Activated CD4-positive, alpha-beta T cell treated with anti-CD3 and anti-CD28 coated beads, Interleukin-2, amount 50 U/mL, for 24 hours (primary cell): ENCODE measurements around the gene DAZAP1.

Experiments
- DNase-seq, 2 donors: peaks; one replicate each; pipeline ENCODE4 v3.0.0-alpha.2; 2020; ENCODE audit warnings: low read depth in 1 of 2, low spot score in 1 of 2

The DAZAP1 gene

DNA sequence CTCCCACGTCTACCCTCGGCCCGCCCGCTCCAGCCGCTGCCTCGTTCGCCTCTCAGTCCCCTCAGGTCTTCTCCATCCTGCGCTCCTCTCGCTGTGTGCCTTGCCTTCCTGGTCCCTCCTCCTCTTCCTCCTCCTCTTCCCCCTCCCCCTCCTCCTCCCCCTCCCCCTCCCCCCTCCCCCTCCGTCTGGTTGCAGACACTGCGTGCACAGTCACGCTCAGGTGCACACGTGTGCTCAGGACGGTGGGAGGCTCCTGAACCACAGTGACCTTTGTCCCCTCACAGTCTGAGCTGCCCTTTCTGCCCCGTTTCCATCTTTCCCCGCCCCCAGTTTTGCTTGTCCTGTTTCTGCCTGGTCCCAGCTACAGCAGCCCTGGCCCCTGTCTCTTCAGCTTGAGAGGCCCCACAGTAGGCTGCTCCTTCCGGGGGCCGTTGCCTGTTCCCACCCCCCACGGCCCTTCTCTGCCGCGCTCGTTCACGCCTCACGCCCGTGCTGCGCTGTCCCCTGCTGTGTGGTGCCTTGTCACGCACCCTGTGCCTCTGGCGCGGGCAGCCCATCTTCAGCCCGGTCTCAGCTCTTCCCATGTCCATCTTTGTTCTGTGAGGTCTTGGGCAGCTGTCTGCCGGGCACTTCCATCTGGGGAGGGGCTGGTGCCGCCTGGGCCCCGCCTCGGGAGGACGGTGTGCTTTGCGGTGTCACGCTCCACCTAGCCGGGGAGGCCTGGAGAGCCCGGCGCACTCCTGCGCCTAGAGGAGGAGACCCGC is 17.0 kb downstream of the DAZAP1 start:
- DNase-seq, result no peak

- DNase-seq, result no peak
Measured at GRCh38 chr19:1425102-1425837, 17.9 kb downstream of the DAZAP1 start.

- no peak for DNase-seq
Measured at GRCh38 chr19:1425902-1426301, 18.5 kb downstream of the DAZAP1 start.

- DNase-seq, result no peak
Measured at GRCh38 chr19:1426736-1427135, 19.4 kb downstream of the DAZAP1 start.

DNA sequence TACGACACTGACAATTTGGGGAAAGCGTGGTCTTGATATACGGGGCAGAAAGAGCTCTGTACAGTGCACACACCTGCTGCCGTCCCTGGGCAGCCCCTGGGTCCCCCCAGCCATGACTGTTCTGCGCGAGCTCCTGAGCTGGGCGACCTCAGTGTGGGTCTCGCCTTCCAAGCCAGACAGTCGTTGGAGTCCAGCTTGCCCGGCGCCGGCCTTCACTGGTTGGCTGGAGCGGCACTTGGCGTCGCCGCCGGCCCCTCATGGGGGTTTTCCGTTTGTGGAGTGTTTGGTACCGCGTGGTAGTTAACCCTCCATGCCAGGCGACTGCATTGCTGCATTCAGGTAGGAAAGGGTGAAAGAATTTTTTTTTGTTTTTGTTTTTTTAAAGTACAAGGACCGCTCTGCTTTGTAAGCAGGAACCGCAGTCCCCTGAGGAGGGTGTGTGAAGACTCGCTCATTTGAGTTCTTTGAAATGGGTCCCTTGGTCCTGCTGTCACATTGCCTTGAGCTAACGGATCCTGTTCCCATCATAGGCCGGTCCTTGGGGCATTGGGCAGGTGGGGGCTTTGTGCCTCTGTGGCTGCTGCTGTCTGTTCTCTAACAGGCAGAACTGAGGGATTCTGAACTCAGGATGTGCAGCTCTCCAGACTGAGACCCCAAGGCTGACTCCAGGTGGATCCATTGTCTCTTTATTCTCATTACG is 20.0 kb downstream of the DAZAP1 start:
- DNase-seq, result no peak

DNA sequence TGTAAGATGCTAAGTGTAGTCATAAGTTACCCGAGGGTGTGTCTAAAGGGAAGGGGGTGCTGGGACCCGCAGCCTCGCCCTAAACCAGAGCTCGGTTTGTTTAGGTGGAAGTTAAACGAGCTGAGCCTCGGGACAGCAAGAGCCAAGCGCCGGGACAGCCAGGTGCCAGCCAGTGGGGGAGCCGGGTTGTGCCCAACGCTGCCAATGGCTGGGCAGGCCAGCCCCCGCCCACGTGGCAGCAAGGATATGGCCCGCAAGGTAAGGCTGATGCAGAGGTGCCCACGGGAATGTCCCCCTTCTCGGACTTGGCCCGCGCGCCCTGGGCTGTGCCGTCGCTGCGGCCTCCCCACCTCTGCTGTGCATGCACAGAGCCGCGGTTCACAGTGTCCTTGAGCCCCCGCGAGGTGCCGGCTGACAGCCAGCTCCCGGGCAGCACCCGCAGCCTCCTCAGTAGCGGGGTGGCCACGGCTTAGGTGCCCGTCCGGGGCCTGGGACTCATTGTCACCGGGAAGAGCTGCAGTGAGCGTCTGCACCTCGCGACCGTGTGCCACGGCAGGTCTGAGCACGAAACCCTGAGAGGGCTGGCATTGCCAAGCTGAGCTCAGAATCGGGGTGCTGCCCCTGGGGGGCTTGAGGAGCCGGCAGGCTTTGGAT is 21.5 kb downstream of the DAZAP1 start:
- DNase-seq, result no peak

DNA sequence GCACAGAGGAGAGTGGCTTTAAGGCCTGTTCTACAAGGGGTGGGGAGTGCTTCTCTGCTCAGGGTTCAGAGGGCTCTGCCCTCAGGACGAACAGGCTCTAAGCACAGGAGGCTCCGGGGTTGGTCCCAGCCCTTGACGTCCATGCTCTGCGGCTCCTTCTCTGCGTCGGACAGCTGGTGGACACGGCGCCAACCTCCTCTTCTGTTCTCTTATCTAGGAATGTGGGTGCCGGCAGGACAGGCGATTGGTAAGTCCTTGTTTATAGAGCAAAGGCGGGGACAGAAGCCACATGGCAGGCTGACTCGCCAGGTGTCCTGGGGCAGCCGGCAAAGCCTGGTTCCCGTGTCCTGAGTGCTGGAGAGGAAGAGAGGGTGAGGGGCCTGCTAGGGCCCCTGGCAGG is 22.4 kb downstream of the DAZAP1 start:
- DNase-seq, result no peak

GRCh38 chr19:1430246-1430645 is 22.9 kb downstream of the DAZAP1 start:
- DNase-seq, result no peak

GRCh38 chr19:1431759-1432506 is 24.5 kb downstream of the DAZAP1 start:
- no peak for DNase-seq

GRCh38 chr19:1432507-1432887 is 25.1 kb downstream of the DAZAP1 start:
- DNase-seq, result no peak

DNA sequence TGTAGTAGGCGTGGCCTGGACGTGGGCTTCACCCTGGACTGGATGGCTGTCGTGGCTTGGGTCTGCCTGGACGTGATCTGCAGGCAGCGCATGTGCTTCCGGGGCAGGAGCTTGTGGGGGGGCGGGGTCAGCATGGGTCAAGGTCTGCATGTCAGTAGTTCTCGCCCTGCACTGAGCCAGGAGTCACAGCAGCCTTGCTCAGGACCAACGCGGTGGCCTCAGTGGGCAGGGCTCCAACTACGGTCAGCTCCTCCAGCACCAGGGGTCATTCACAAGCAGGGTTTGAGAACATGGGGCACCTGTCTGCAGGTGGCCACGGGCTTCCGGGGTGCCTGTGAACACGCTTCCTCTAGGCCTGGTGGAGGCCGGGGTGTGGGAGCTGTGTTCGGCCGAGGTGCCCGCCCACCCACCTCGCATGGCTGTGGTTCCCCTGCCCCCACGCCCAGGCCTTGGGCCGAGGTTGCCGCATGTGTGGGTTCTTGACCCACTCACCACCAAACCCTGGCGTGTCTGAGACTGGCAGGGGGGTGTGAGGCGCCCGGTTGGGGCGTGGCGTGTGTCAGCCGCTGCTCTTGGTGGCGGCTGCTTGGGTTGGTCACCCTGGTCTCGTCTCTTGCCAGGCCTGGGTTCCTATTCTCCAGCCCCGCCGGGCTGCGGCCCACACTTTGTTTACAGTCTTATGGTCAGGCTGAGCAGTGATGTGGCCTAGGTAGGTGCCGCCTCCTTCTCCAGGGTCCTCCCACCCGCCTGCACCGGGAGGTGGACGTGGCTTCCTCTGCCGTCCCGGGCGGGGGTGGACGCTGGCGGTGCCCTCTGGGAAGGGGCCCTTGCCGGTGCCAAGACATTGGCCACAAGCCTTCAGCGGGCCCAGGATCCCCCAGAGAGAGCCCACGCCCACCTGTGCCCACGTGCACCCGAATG is 26.0 kb downstream of the DAZAP1 start:
- DNase-seq, result no peak

GRCh38 chr19:1434040-1434366 is 26.6 kb downstream of the DAZAP1 start:
- no peak for DNase-seq

- no peak for DNase-seq
Measured at GRCh38 chr19:1434577-1435060, 27.2 kb downstream of the DAZAP1 start.

DNA sequence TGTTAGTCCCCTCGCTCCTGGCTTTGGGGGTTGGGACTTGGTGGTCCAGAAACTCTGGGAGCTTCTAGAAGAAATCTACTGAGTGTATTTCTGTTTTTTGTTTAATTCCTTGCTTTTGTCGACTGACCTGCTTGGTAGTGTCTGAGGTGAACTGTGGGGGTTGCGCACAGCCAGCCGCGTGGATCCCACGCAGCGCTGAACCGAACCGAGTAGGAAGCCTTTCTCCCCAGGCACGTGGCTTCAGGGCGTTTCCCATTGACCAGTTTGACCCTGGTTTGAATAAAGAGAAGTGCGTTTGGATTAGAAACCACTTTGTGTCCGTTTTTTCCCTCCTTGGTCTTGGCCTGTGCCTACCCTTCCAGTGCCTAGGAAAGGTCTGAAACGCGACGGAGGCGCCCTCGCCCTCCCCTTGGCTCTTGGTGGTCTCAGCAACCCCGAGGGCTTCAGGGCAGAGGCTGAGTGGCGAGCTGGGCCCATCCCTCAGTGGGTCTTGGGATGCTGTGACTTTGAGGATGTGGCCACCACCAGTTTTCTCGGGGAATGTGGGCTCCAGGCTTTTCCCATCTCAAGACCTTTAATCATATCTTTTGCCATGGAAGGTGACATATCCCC is 28.1 kb downstream of the DAZAP1 start:
- DNase-seq, result no peak

DNA sequence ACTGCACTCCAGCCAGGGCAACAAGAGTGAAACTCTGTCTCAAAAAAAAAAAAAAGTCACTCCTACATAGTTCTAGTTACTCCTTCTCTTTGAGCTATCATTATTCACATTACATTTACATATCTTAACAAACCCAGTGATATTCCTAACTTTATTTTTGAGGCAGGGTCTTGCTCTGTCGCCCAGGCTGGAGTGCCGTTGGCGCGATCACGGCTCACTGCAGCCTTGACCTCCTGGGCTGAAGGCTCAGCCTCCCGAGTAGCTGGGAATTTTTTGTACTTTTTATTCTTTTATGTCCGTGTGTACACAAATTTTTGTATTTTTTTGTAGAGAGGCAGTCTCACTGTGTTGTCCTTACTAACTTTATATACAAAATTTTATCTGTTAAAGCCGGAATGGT is 30.2 kb downstream of the DAZAP1 start:
- no peak for DNase-seq

DNA sequence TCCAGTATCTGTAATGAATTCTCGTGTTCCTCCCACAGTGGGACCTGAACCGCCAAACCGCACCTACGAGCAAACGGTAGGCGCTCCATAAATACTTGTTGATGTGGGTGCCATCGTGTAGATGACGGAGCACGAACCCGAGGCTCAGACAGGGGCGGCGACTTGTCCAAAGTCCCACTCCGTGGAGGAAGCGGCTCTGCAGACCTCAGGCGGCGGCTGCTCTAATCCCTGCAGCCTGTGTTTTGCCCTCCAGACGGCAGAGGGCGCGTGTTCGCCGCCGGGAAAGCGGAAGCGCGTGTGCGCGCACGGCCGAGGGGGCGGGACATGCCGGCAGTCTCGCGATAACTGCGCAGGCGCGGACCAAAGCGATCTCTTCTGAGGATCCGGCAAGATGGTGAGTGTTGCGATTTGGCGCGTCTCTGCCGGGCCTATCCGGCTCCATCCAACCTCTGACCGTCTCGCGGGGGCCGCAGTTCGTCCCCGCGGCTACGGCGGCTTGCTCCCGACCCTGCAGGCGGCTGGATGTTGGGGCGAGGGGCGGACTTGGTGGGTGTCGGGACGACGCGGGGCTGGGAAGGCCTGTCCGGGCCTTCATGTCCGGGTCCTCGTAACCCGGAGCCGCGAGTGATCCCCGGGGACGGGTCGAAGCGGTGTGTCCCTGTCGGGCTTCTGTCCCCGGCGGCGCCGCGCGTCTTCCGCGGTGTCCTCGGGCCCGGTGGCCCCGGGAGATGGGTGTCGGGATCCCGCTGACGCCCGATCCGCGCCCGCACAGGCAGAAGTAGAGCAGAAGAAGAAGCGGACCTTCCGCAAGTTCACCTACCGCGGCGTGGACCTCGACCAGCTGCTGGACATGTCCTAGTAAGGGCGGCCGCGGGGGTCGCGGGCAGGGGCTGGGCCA is 30.9 kb downstream of the DAZAP1 start, which contains the start of gene RPS15:
TSS of gene RPS15 (plus strand) at position 362 of the 898 bp plus-strand sequence. CDS start at position 392, 30 bp downstream.
- DNase-seq, result peak; percentile 89 to 93

DNA sequence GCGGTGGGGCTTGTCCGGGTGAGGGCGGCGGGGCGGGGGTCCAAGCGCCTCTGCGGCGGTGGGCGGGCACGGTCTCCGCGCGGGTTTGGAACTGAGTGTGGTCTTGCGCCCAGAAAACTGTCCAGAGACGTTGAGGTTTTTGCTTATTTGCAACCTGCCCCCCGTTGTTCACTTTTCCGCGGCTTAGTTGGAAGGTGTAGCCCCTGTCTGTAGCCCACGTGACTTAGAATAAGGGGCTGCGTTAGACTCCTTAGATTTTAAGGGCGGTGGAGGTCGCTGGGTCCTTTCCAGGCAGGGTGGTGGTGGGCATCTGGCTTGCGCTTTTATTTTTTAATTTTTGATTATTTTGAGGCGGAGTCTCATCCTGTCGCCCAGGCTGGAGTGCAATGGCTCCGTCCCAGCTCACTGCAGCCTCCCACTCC is 31.6 kb downstream of the DAZAP1 start:
- DNase-seq, result no peak
